HEK293 (cell line): ENCODE results near the gene SFR1.

ENCODE experiments used
- BCL6B ChIP-seq: fragments of 450-650 bp; formaldehyde crosslinking; IDR thresholded peaks from 2 replicates; pipeline ENCODE4 v1.5.1; 2017; ENCODE audit warnings: missing biosample characterization, missing genetic modification characterization
- HOXD13 ChIP-seq: sonication (generic); formaldehyde crosslinking; IDR thresholded peaks from 2 replicates; pipeline ENCODE4 v1.8.0; 2022; ENCODE audit warnings: missing genetic modification reagents, borderline replicate concordance
- KLF10 ChIP-seq: fragments of 450-650 bp; IDR thresholded peaks from 2 replicates; pipeline ENCODE4 v1.5.1; 2018; ENCODE audit warnings: missing biosample characterization, mild to moderate bottlenecking, missing genetic modification characterization
- OVOL3 ChIP-seq: fragments of 450-650 bp; formaldehyde crosslinking; IDR thresholded peaks from 2 replicates; pipeline ENCODE4 v1.5.1; 2016; ENCODE audit warnings: missing biosample characterization, missing genetic modification characterization
- PRDM1 ChIP-seq: fragments of 450-650 bp; formaldehyde crosslinking; IDR thresholded peaks from 2 replicates; pipeline ENCODE4; 2016; ENCODE audit warnings: missing biosample characterization, missing genetic modification characterization
- REST ChIP-seq: fragments of 450-650 bp; formaldehyde crosslinking; IDR thresholded peaks from 2 replicates; pipeline ENCODE4 v1.5.1; 2016; ENCODE audit warnings: missing biosample characterization, missing genetic modification characterization
- SP7 ChIP-seq: fragments of 450-650 bp; formaldehyde crosslinking; IDR thresholded peaks from 2 replicates; pipeline ENCODE4 v1.5.1; 2016; ENCODE audit warnings: missing biosample characterization, missing genetic modification characterization
- WT1 ChIP-seq: fragments of 450-650 bp; formaldehyde crosslinking; IDR thresholded peaks from 2 replicates; pipeline ENCODE4 v1.5.1; 2016; ENCODE audit warnings: missing biosample characterization, missing genetic modification characterization
- ZBTB10 ChIP-seq: fragments of 450-650 bp; formaldehyde crosslinking; IDR thresholded peaks from 2 replicates; pipeline ENCODE4 v1.5.1; 2016; ENCODE audit warnings: missing biosample characterization, missing genetic modification characterization
- ZBTB21 ChIP-seq: fragments of 450-650 bp; formaldehyde crosslinking; IDR thresholded peaks from 2 replicates; pipeline ENCODE4 v1.5.1; 2017; ENCODE audit warnings: missing biosample characterization, missing genetic modification characterization
- ZNF10 ChIP-seq: fragments of 450-650 bp; formaldehyde crosslinking; IDR thresholded peaks from 2 replicates; pipeline ENCODE4 v1.5.1; 2017; ENCODE audit warnings: missing biosample characterization, missing genetic modification characterization
- ZNF132 ChIP-seq: fragments of 450-650 bp; formaldehyde crosslinking; IDR thresholded peaks from 2 replicates; pipeline ENCODE4 v1.5.1; 2017; ENCODE audit warnings: missing biosample characterization, missing genetic modification characterization, borderline replicate concordance
- ZNF174 ChIP-seq: fragments of 450-650 bp; formaldehyde crosslinking; IDR thresholded peaks from 2 replicates; pipeline ENCODE4 v1.5.0; 2017; ENCODE audit warnings: missing biosample characterization, mild to moderate bottlenecking, missing genetic modification characterization
- ZNF2 ChIP-seq: fragments of 450-650 bp; formaldehyde crosslinking; IDR thresholded peaks from 2 replicates; pipeline ENCODE4 v1.5.1; 2016; ENCODE audit warnings: missing biosample characterization, missing genetic modification characterization
- ZNF214 ChIP-seq: fragments of 450-650 bp; formaldehyde crosslinking; IDR thresholded peaks from 2 replicates; pipeline ENCODE4 v1.5.1; 2017; ENCODE audit warnings: missing biosample characterization, mild to moderate bottlenecking, missing genetic modification characterization, borderline replicate concordance
- ZNF26 ChIP-seq: fragments of 450-650 bp; formaldehyde crosslinking; IDR thresholded peaks from 2 replicates; pipeline ENCODE4 v1.5.1; 2016; ENCODE audit warnings: missing biosample characterization, missing genetic modification characterization
- ZNF324 ChIP-seq: fragments of 450-650 bp; formaldehyde crosslinking; IDR thresholded peaks from 2 replicates; pipeline ENCODE4 v1.5.1; 2016; ENCODE audit warnings: missing biosample characterization, missing genetic modification characterization
- ZNF341 ChIP-seq: fragments of 450-650 bp; formaldehyde crosslinking; IDR thresholded peaks from 2 replicates; pipeline ENCODE4; 2016; ENCODE audit warnings: low read depth, missing biosample characterization, missing genetic modification characterization
- ZNF362 ChIP-seq: fragments of 450-650 bp; formaldehyde crosslinking; IDR thresholded peaks from 2 replicates; pipeline ENCODE4 v1.5.1; 2016; ENCODE audit warnings: missing biosample characterization, missing genetic modification characterization
- ZNF596 ChIP-seq: fragments of 450-650 bp; IDR thresholded peaks from 2 replicates; pipeline ENCODE4 v1.5.0; 2018; ENCODE audit warnings: missing biosample characterization, mild to moderate bottlenecking, missing genetic modification characterization, moderate library complexity
- ZNF600 ChIP-seq: fragments of 450-650 bp; formaldehyde crosslinking; IDR thresholded peaks from 2 replicates; pipeline ENCODE4 v1.5.1; 2016; ENCODE audit warnings: missing biosample characterization, missing genetic modification characterization
- ZNF639 ChIP-seq: fragments of 450-650 bp; formaldehyde crosslinking; IDR thresholded peaks from 2 replicates; pipeline ENCODE4 v1.5.1; 2016; ENCODE audit warnings: missing biosample characterization, missing genetic modification characterization
- ZNF768 ChIP-seq: fragments of 450-650 bp; formaldehyde crosslinking; IDR thresholded peaks from 2 replicates; pipeline ENCODE4 v1.5.1; 2018; ENCODE audit warnings: missing biosample characterization, mild to moderate bottlenecking, missing genetic modification characterization
- ZSCAN23 ChIP-seq: fragments of 450-650 bp; formaldehyde crosslinking; IDR thresholded peaks from 2 replicates; pipeline ENCODE4 v1.5.1; 2016; ENCODE audit warnings: missing biosample characterization, missing genetic modification characterization
- ZXDB ChIP-seq: fragments of 450-650 bp; formaldehyde crosslinking; IDR thresholded peaks from 2 replicates; pipeline ENCODE4 v1.5.1; 2016; ENCODE audit warnings: missing biosample characterization, missing genetic modification characterization
- TF ChIP-seq, protein P1 (sequence below): fragments of 450-650 bp; formaldehyde crosslinking; IDR thresholded peaks from 2 replicates; pipeline ENCODE4 v1.5.1; 2016; ENCODE audit warnings: missing biosample characterization, missing genetic modification characterization

SFR1 gene

DNA sequence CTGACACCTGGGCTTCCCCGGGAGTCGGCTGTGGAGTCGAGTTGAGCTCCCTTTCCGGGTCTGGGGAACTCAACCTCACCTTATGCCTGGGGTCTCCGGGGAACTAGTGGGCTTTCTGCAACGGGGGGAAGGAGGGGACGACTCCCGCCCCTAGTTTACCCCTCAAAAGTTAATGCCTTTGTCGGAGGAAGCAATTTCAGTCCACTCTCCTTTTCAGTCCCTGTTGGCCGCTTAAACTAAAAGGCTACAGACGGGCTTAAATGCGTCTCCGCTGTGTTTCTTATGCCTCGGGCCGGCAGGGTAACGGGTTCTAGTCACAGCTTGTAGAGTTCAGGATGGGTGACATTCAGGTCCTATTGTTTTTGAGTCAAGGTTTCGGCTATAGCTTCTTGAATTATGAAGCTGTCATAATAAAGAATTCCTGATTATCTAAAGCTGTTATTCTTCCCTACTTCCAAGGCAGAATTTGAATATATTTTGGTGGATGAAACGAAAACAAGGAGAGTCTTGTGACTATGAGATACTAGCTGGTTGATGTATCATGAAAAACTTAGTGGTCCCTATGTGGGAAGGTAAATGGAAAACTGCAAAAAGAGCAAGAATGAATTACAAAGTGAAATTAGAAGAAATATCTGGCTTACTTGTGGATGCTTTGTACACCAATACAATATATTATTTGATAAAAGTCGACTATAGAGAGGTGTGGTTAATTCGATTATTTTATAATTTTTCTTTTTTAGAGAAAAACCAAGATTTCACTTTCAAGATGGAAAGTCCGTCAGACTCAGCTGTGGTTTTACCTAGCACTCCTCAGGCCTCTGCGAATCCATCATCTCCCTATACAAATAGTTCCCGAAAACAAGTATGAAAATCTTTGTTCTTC lies 495 bp downstream of the SFR1 start (continued):
- TF ChIP-seq REST (tag by site-specific recombination) (peak; percentile 9; the same call in 1 of the 2 replicates), ZNF214 (tag by site-specific recombination) (no peak), ZXDB (tag by site-specific recombination) (peak; percentile 5; the same call in 1 of the 2 replicates), ZBTB10 (tag by site-specific recombination) (peak; percentile 81), WT1 (tag by site-specific recombination) (peak; percentile 74), ZNF10 (tag by site-specific recombination) (peak; percentile 61; the same call in 1 of the 2 replicates), PRDM1 (peak; percentile 74), OVOL3 (tag by site-specific recombination) (0 out of 2 replicates have a peak, but pooled peaks have one; percentile 50), ZNF639 (tag by site-specific recombination) (peak; percentile 58; the same call in 1 of the 2 replicates), KLF10 (tag by site-specific recombination) (no peak), ZNF174 (tag by site-specific recombination) (no peak), ZNF2 (0 out of 2 replicates have a peak, but pooled peaks have one; percentile 15), ZNF600 (tag by site-specific recombination) (0 out of 2 replicates have a peak, but pooled peaks have one; percentile 10), ZNF768 (tag by site-specific recombination) (no peak), HOXD13 (no peak), ZNF596 (tag by site-specific recombination) (no peak), ZNF362 (peak; percentile 9; the same call in 1 of the 2 replicates), SP7 (tag by site-specific recombination) (0 out of 2 replicates have a peak, but pooled peaks have one; percentile 2), ZNF26 (tag by site-specific recombination) (no peak), ZSCAN23 (tag by site-specific recombination) (no peak), ZNF324 (tag by site-specific recombination) (0 out of 2 replicates have a peak, but pooled peaks have one; percentile 6), ZNF132 (peak; percentile 28; the same call in 1 of the 2 replicates), ZBTB21 (tag by site-specific recombination) (0 out of 2 replicates have a peak, but pooled peaks have one; percentile 8), ZNF341 (tag by site-specific recombination) (peak; percentile 1; the same call in 1 of the 2 replicates), BCL6B (no peak)
- TF ChIP-seq, protein P1, sequence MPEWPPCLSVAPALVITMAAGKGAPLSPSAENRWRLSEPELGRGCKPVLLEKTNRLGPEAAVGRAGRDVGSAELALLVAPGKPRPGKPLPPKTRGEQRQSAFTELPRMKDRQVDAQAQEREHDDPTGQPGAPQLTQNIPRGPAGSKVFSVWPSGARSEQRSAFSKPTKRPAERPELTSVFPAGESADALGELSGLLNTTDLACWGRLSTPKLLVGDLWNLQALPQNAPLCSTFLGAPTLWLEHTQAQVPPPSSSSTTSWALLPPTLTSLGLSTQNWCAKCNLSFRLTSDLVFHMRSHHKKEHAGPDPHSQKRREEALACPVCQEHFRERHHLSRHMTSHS (tag by site-specific recombination): no peak
